HFFc6 (cell line): ENCODE data around the gene DGUOK. TPM values are rescaled to one million over a fixed set of nuclear protein-coding genes. Genes with fewer than 3 reads are reported as not detected.

ENCODE experiments used
- DNase-seq: peaks from one replicate; pipeline ENCODE4 v3.0.0-alpha.2; 2018
- H3K27ac Mint-ChIP-seq: 2 replicates; pipeline ENCODE4 v1.8.0; 2020; ENCODE audit warnings: mild to moderate bottlenecking, mixed read lengths
- H3K27me3 Mint-ChIP-seq: 2 replicates; pipeline ENCODE4 v1.8.0; 2021; ENCODE audit warnings: mild to moderate bottlenecking, moderate library complexity, mixed read lengths; ENCODE audit not compliant: insufficient read depth
- H3K36me3 Mint-ChIP-seq: 2 replicates; pipeline ENCODE4 v1.8.0; 2021; ENCODE audit warnings: low read depth, mixed read lengths
- H3K4me1 Mint-ChIP-seq: 2 replicates; pipeline ENCODE4 v1.8.0; 2020; ENCODE audit warnings: low read depth, mixed read lengths
- H3K4me3 Mint-ChIP-seq: 2 replicates; pipeline ENCODE4 v1.8.0; 2020; ENCODE audit warnings: mild to moderate bottlenecking, moderate library complexity, mixed read lengths
- H3K9me3 Mint-ChIP-seq: 2 replicates; pipeline ENCODE4 v1.8.0; 2020; ENCODE audit warnings: mild to moderate bottlenecking, mixed read lengths
- total RNA-seq, 6 experiments: library from RNA; stranded (reverse); fragmentation: NEBNext Ultra II Directional; extraction: Animal tissue kit (Norgen Biotek cat#: 25700); gene quantifications; 2 replicates in 1 of 6; 3 replicates in 5 of 6; pipeline ENCODE4 v1.2.3, GENCODE V29; 2021
- TF ChIP-seq, protein P1 (sequence below): fragments of 200-600 bp; sonication (generic); IDR thresholded peaks from 2 replicates; pipeline ENCODE4 v1.5.0; 2021; ENCODE audit warnings: antibody characterized with exemption, mild to moderate bottlenecking

The DGUOK gene
- total RNA-seq, 6 experiments from 2014 or later, result 63.2 to 73.3 (median 69.3) TPM

DNA sequence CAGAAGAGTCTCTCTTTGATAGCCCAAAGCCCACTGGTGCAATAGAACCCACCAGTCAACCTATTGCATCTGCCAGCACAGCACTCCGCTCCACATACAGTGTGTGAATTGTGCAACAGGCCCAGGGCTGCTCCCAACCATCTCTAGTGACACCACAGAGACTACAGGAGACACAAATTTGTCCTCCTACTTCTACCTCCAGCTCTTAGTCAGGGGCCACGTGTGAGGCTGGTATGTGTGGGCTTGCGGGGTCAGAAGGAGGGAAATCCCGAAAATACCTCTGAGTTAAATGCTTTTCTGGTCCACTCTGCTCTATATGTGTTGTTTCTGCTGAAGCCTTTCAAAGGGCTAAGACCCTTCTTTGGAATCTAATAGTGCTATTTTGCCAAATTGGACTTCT lies 18.0 kb downstream of the DGUOK start:
- DNase-seq, result no peak
- H3K4me1 Mint-ChIP-seq, result peaks cover 15% of the 10 kb centered on the region
- no peak overlapping the region for H3K4me3 Mint-ChIP-seq
- no peak overlapping the region for H3K27ac Mint-ChIP-seq
- H3K36me3 Mint-ChIP-seq, result peaks cover 41% of the 10 kb centered on the region
- H3K9me3 Mint-ChIP-seq, result no peaks in the 10 kb centered on the region
- TF ChIP-seq, protein P1, sequence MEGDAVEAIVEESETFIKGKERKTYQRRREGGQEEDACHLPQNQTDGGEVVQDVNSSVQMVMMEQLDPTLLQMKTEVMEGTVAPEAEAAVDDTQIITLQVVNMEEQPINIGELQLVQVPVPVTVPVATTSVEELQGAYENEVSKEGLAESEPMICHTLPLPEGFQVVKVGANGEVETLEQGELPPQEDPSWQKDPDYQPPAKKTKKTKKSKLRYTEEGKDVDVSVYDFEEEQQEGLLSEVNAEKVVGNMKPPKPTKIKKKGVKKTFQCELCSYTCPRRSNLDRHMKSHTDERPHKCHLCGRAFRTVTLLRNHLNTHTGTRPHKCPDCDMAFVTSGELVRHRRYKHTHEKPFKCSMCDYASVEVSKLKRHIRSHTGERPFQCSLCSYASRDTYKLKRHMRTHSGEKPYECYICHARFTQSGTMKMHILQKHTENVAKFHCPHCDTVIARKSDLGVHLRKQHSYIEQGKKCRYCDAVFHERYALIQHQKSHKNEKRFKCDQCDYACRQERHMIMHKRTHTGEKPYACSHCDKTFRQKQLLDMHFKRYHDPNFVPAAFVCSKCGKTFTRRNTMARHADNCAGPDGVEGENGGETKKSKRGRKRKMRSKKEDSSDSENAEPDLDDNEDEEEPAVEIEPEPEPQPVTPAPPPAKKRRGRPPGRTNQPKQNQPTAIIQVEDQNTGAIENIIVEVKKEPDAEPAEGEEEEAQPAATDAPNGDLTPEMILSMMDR, result no peak
- H3K27me3 Mint-ChIP-seq, result no peaks in the 10 kb centered on the region

GRCh38 chr2:73946215-73946614 lies 19.5 kb downstream of the DGUOK start:
- H3K9me3 Mint-ChIP-seq, result no peaks in the 10 kb centered on the region
- peaks cover 38% of the 10 kb centered on the region for H3K36me3 Mint-ChIP-seq
- H3K27me3 Mint-ChIP-seq, result no peaks in the 10 kb centered on the region
- no peak overlapping the region for H3K4me3 Mint-ChIP-seq
- H3K27ac Mint-ChIP-seq, result no peak overlapping the region
- DNase-seq, result no peak
- TF ChIP-seq, protein P1, result no peak
- peaks cover 4% of the 10 kb centered on the region for H3K4me1 Mint-ChIP-seq

DNA sequence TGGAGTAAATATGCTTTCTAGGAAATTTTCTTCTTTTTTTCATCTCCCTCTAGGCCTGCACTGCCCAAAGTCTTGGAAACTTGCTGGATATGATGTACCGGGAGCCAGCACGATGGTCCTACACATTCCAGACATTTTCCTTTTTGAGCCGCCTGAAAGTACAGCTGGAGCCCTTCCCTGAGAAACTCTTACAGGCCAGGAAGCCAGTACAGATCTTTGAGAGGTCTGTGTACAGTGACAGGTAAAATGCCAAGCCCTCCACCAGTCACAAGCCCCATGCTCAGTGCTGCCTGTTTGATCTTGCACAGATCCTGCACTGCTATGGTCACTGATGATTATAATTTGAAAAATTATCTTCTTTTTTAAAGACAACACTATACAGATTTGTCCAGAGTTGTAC lies 20.0 kb downstream of the DGUOK start:
- Mint-ChIP-seq H3K27ac (no peak overlapping the region), H3K27me3 (no peaks in the 10 kb centered on the region), H3K9me3 (no peaks in the 10 kb centered on the region), H3K4me1 (peaks cover 8% of the 10 kb centered on the region), H3K36me3 (peaks cover 43% of the 10 kb centered on the region), H3K4me3 (no peak overlapping the region)
- TF ChIP-seq, protein P1, result no peak
- DNase-seq, result no peak

- Mint-ChIP-seq H3K9me3 (no peaks in the 10 kb centered on the region), H3K4me3 (no peak overlapping the region), H3K36me3 (peaks cover 51% of the 10 kb centered on the region), H3K27me3 (no peaks in the 10 kb centered on the region), H3K27ac (no peak overlapping the region), H3K4me1 (peaks cover 17% of the 10 kb centered on the region)
- no peak for DNase-seq
- TF ChIP-seq, protein P1, result no peak
Measured at GRCh38 chr2:73947412-73948018, 20.8 kb downstream of the DGUOK start.

DNA sequence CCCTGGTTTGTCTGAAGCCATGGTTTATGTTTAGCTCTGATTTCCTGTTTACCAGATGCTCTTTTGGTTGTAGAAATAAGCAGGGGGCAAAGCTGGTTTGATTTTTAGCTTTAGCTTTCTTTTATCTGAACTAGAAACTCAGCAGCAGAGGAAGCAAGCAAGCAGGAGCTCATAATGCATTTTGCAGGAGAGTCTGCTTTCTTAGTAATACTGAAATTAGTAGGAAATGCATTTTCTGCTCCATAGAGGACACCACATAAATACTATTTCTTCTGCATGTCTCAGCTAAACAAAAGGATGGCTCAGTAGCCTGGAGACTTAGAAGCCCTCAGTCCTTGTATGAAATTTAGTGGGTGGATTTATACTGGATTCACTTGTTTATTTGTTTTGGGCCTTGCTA lies 23.1 kb downstream of the DGUOK start:
- Mint-ChIP-seq H3K27me3 (no peaks in the 10 kb centered on the region), H3K9me3 (no peaks in the 10 kb centered on the region), H3K36me3 (peaks cover 58% of the 10 kb centered on the region), H3K27ac (no peak overlapping the region), H3K4me3 (no peak overlapping the region), H3K4me1 (peaks cover 22% of the 10 kb centered on the region)
- no peak for DNase-seq
- TF ChIP-seq, protein P1, result no peak
